ENCODE data around the gene TSPAN18.

Gene TSPAN18

GRCh38 chr11:44709281-44709562 is 17.5 kb upstream of the TSPAN18 start:
- in situ Hi-C loops (cut with MboI; ENCODE audit: low pct_unique_long_range_greater_than_20kb, low sequenced_read_pairs, unreplicated experiment), result no loop called here
- no peak for TF ChIP-seq CTCF (IDR thresholded peaks at IDR 0.05; ENCODE audit: extremely low read depth, insufficient read depth, missing control alignments)
- DNase-seq (ENCODE audit: low spot score), result no peak

GRCh38 chr11:44709966-44710365 is 16.8 kb upstream of the TSPAN18 start:
- in situ Hi-C loops (cut with MboI; ENCODE audit: low pct_unique_long_range_greater_than_20kb, low sequenced_read_pairs, unreplicated experiment), result no loop called here
- DNase-seq (ENCODE audit: low spot score), result no peak
- TF ChIP-seq CTCF (IDR thresholded peaks at IDR 0.05; ENCODE audit: extremely low read depth, insufficient read depth, missing control alignments), result no peak

- in situ Hi-C loops (cut with MboI; ENCODE audit: low pct_unique_long_range_greater_than_20kb, low sequenced_read_pairs, unreplicated experiment), result no loop called here
- TF ChIP-seq CTCF (IDR thresholded peaks at IDR 0.05; ENCODE audit: extremely low read depth, insufficient read depth, missing control alignments), result no peak
- DNase-seq (ENCODE audit: low spot score), result no peak
Measured at GRCh38 chr11:44711113-44711786, 15.5 kb upstream of the TSPAN18 start.

GRCh38 chr11:44711787-44712608 is 14.8 kb upstream of the TSPAN18 start:
- in situ Hi-C loops (cut with MboI; ENCODE audit: low pct_unique_long_range_greater_than_20kb, low sequenced_read_pairs, unreplicated experiment), result no loop called here
- TF ChIP-seq CTCF (IDR thresholded peaks at IDR 0.05; ENCODE audit: extremely low read depth, insufficient read depth, missing control alignments), result no peak
- no peak for DNase-seq (ENCODE audit: low spot score)

- TF ChIP-seq CTCF (IDR thresholded peaks at IDR 0.05; ENCODE audit: extremely low read depth, insufficient read depth, missing control alignments), result no peak
- DNase-seq (ENCODE audit: low spot score), result no peak
- in situ Hi-C loops (cut with MboI; ENCODE audit: low pct_unique_long_range_greater_than_20kb, low sequenced_read_pairs, unreplicated experiment), result no loop called here
Measured at GRCh38 chr11:44713022-44713421, 13.7 kb upstream of the TSPAN18 start.

- no peak for TF ChIP-seq CTCF (IDR thresholded peaks at IDR 0.05; ENCODE audit: extremely low read depth, insufficient read depth, missing control alignments)
- in situ Hi-C loops (cut with MboI; ENCODE audit: low pct_unique_long_range_greater_than_20kb, low sequenced_read_pairs, unreplicated experiment), result no loop called here
- DNase-seq (ENCODE audit: low spot score), result no peak
Measured at GRCh38 chr11:44716256-44716655, 10.5 kb upstream of the TSPAN18 start.

Data from GM13977 (cell line).